B cell (primary cell): ENCODE measurements around the gene KIRREL1. TPM values are rescaled to one million over a fixed set of nuclear protein-coding genes. Genes with fewer than 3 reads are reported as not detected.

Experiments
- ATAC-seq: fragments of 200-7000 bp; cut with Tn5 transposase; one replicate; pipeline ENCODE4 v1.10.0; 2021; ENCODE audit warnings: low read depth, mild to moderate bottlenecking, moderate number of reproducible peaks, moderate library complexity
- CTCF ChIA-PET: fragments of 350-600 bp; sonication (Branson Sonifier 250); formaldehyde crosslinking; loops from one replicate; lab custom pipeline; 2021; ENCODE audit warnings: antibody characterized with exemption, inconsistent platforms; lab: Charles Lee
- POLR2A ChIA-PET: fragments of 350-600 bp; sonication (Branson Sonifier 250); formaldehyde crosslinking; loops from one replicate; lab custom pipeline; 2021; ENCODE audit warnings: antibody characterized with exemption; lab: Charles Lee
- DNase-seq: peaks from one replicate; pipeline ENCODE4 v3.0.0; 2013
- H2AFZ ChIP-seq: 2 replicates; pipeline ENCODE4 v1.6.1; 2012; ENCODE audit warnings: mild to moderate bottlenecking, low read depth, low read length; ENCODE audit not compliant: insufficient read depth, poor library complexity, severe bottlenecking
- H3K27ac ChIP-seq, 2 donors: 1 replicate in 1 of 2; 2 replicates in 1 of 2; pipeline ENCODE4 v1.5.1; 2012 to 2013; ENCODE audit warnings: low read length in 2 of 2, mild to moderate bottlenecking in 2 of 2, moderate library complexity in 1 of 2
- H3K27me3 ChIP-seq, 4 experiments: fragments of 200-600 bp in 1 of 4; sonication (generic) in 1 of 4; replicated peaks in 1 of 4; 1 replicate in 2 of 4; 2 replicates in 2 of 4; pipeline versions ENCODE4 v1.6.1 to v1.7.0; 2013 to 2016; ENCODE audit warnings: low read length in 3 of 4, mild to moderate bottlenecking in 2 of 4, mixed read lengths in 1 of 4, moderate library complexity in 1 of 4; ENCODE audit not compliant: insufficient read depth in 4 of 4, control insufficient read depth in 3 of 4; ENCODE audit errors: control extremely low read depth in 1 of 4
- H3K36me3 ChIP-seq, 2 experiments: replicated peaks in 1 of 2; 1 replicate in 1 of 2; 2 replicates in 1 of 2; pipeline versions ENCODE4 v1.6.1 to v1.7.1; 2013; ENCODE audit warnings: low read length in 1 of 2; ENCODE audit not compliant: insufficient read depth in 2 of 2, control insufficient read depth in 1 of 2; ENCODE audit errors: control extremely low read depth in 1 of 2, extremely low read depth in 1 of 2
- H3K4me1 ChIP-seq, 2 donors: fragments of 200-600 bp in 1 of 2; sonication (generic) in 1 of 2; 1 replicate in 1 of 2; 2 replicates in 1 of 2; pipeline versions ENCODE4 v1.5.1 to v1.6.1; 2013 to 2017; ENCODE audit warnings: low read length in 2 of 2; ENCODE audit not compliant: control insufficient read depth in 2 of 2, insufficient read depth in 2 of 2
- H3K4me2 ChIP-seq: replicated peaks from 2 replicates; pipeline ENCODE3; 2012; ENCODE audit warnings: mild to moderate bottlenecking, low read depth, low read length; ENCODE audit not compliant: poor library complexity, severe bottlenecking
- H3K4me3 ChIP-seq, 5 experiments: fragments of 200-600 bp in 1 of 5; sonication (generic) in 1 of 5; 1 replicate in 3 of 5; 2 replicates in 2 of 5; pipeline versions ENCODE4 v1.5.1 to v1.7.0; 2011 to 2016; ENCODE audit warnings: low read length in 4 of 5, mild to moderate bottlenecking in 4 of 5, low read depth in 2 of 5, control low read depth in 1 of 5, moderate library complexity in 1 of 5; ENCODE audit not compliant: insufficient read depth in 1 of 5; ENCODE audit errors: control extremely low read depth in 1 of 5, extremely low read depth in 1 of 5
- H3K79me2 ChIP-seq: fragments of 200-600 bp; sonication (generic); one replicate; pipeline ENCODE4 v1.6.0; 2016; ENCODE audit warnings: low read length; ENCODE audit not compliant: control insufficient read depth, insufficient read depth
- H3K9ac ChIP-seq: fragments of 200-600 bp; sonication (generic); 2 replicates; pipeline ENCODE4 v1.6.1; 2017; ENCODE audit warnings: mild to moderate bottlenecking, low read length, moderate library complexity
- H3K9me3 ChIP-seq, 3 donors: one replicate each; pipeline versions ENCODE4 v1.6.1 to v1.7.1; 2013; ENCODE audit warnings: low read length in 2 of 3; ENCODE audit not compliant: control insufficient read depth in 2 of 3, insufficient read depth in 1 of 3; ENCODE audit errors: control extremely low read depth in 1 of 3
- H4K20me1 ChIP-seq: 2 replicates; pipeline ENCODE4 v1.6.0; 2012; ENCODE audit warnings: mild to moderate bottlenecking, low read length; ENCODE audit not compliant: insufficient read depth, control insufficient read depth, poor library complexity, severe bottlenecking
- H3K27ac Mint-ChIP-seq: one replicate; pipeline ENCODE4 v1.8.0; 2021; ENCODE audit warnings: mixed read lengths
- H3K27me3 Mint-ChIP-seq: one replicate; pipeline ENCODE4 v1.8.0; 2021; ENCODE audit warnings: mixed read lengths
- H3K4me1 Mint-ChIP-seq: one replicate; pipeline ENCODE4 v1.8.0; 2021; ENCODE audit warnings: mixed read lengths
- H3K4me3 Mint-ChIP-seq: one replicate; pipeline ENCODE4 v1.8.0; 2021; ENCODE audit warnings: mixed read lengths
- H3K9me3 Mint-ChIP-seq: one replicate; pipeline ENCODE4 v1.8.0; 2022; ENCODE audit warnings: mixed read lengths; ENCODE audit not compliant: insufficient read depth
- CTCF ChIP-seq: fragments of 200-600 bp; IDR thresholded peaks from one replicate; pipeline ENCODE4 v1.8.0; 2022; ENCODE audit warnings: antibody characterized with exemption, mild to moderate bottlenecking
- EZH2 ChIP-seq: IDR thresholded peaks from 2 replicates; pipeline ENCODE4 v1.6.1; 2012; ENCODE audit warnings: borderline replicate concordance, low read depth, mild to moderate bottlenecking, moderate library complexity, low read length; ENCODE audit not compliant: insufficient read depth, poor library complexity, severe bottlenecking
- WGBS: methylation state at CpG from one replicate; pipeline ENCODE4 v1.1.5; 2013; ENCODE audit warnings: missing lambda C conversion rate; ENCODE audit not compliant: insufficient coverage; 5-methylcytosine and 5-hydroxymethylcytosine counted together
- intact Hi-C: fragments of 100-400 bp; cut with micrococcal nuclease; formaldehyde crosslinking; loops from one replicate; pipeline ENCODE4 v1.10.0; 2022
- polyA plus RNA-seq: library from polyadenylated mRNA; depleted of rRNA; stranded (reverse); fragments of >200 nt; gene quantifications from 2 replicates; pipeline ENCODE4 v1.2.3, GENCODE V29; 2012
- total RNA-seq, 2 donors: library from RNA; stranded (reverse); fragments of 120-200 nt in 1 of 2; gene quantifications; 1 replicate in 1 of 2; 2 replicates in 1 of 2; pipeline versions ENCODE4 v1.2.3 to v1.2.4, GENCODE V29; 2013 to 2022

KIRREL1 gene
- total and polyA plus RNA-seq, 2 donors (not counting 1 experiment from before 2014, with no cell fraction given), result not detected

GRCh38 chr1:158107916-158108315, 114.5 kb downstream of the KIRREL1 start:
- Histone ChIP-seq H3K4me3 (no peak overlapping the region), H3K36me3 (no peaks in the 10 kb centered on the region), H3K9me3 (peaks cover 0 to 10% (median 8%) of the 10 kb centered on the region in 3 donors), H3K4me2 (no peak overlapping the region), H2AFZ (no peak overlapping the region), H3K27me3 (peaks cover 0 to 8% (median 2%) of the 10 kb centered on the region in 4 experiments), H3K9ac (no peak overlapping the region), H4K20me1 (no peaks in the 10 kb centered on the region), H3K4me1 (no peaks in the 10 kb centered on the region), H3K27ac (no peak overlapping the region), H3K79me2 (no peaks in the 10 kb centered on the region)
- 100% methylated on average over 1 of the region's 2 CpGs for WGBS
- intact Hi-C loops, result no loop called here
- Mint-ChIP-seq H3K4me3 (no peak overlapping the region), H3K27ac (no peak overlapping the region), H3K27me3 (peaks cover 19% of the 10 kb centered on the region), H3K4me1 (peaks cover 2% of the 10 kb centered on the region), H3K9me3 (peaks cover 6% of the 10 kb centered on the region)
- no peak for TF ChIP-seq EZH2
- no peak for TF ChIP-seq CTCF
- DNase-seq (no peak), ATAC-seq (no peak)
- POLR2A ChIA-PET, result interaction anchor here (0.6 kb wide), 1 partner anchor 1081 kb away, joined by 12 read pairs; no protein-coding TSS in a partner anchor
- CTCF ChIA-PET, result interaction anchor here (1.1 to 1.9 kb wide), 3 partner anchors 9 to 116 kb away, joined by 3 to 14 read pairs (median 5); no protein-coding TSS in a partner anchor

GRCh38 chr1:158112994-158113758, 119.7 kb downstream of the KIRREL1 start:
- H3K27ac Mint-ChIP-seq, result peak overlapping the region; percentile 64
- H3K27me3 ChIP-seq, result peaks cover 0 to 20% (median 8%) of the 10 kb centered on the region in 4 experiments
- ChIA-PET CTCF (interaction anchor here (0.7 to 16.2 kb wide), 11 partner anchors 8 to 742 kb away, joined by 3 to 534 read pairs (median 5); partner anchors contain the start of gene KIRREL1), POLR2A (no interaction called here)
- H3K9ac ChIP-seq, result peak overlapping the region; percentile 79
- no peaks in the 10 kb centered on the region for H3K36me3 ChIP-seq
- intact Hi-C loops, result loop anchor here (10.0 kb wide), 1 partner anchor 962 kb away; the partner anchor contains the start of gene AIM2
- H3K79me2 ChIP-seq, result no peaks in the 10 kb centered on the region
- peak overlapping the region; percentile 94 for H3K4me3 Mint-ChIP-seq
- H2AFZ ChIP-seq, result peak overlapping the region; percentile 92
- H3K4me2 ChIP-seq, result peak overlapping the region; percentile 93
- no peaks in the 10 kb centered on the region for H4K20me1 ChIP-seq
- peaks cover 28% of the 10 kb centered on the region for H3K4me1 Mint-ChIP-seq
- DNase-seq (peak; percentile 82), ATAC-seq (peak; percentile 63)
- peak overlapping the region in 4 of 5 experiments; percentile 32 to 79 (median 56) for H3K4me3 ChIP-seq
- WGBS, result 6% methylated on average over 58 of the region's 58 CpGs
- peaks cover 6% of the 10 kb centered on the region for H3K9me3 Mint-ChIP-seq
- TF ChIP-seq CTCF (peak; percentile 73), EZH2 (no peak)
- H3K9me3 ChIP-seq, result peaks cover 0 to 10% (median 8%) of the 10 kb centered on the region in 3 donors
- peaks cover 20 to 29% of the 10 kb centered on the region in 2 donors for H3K4me1 ChIP-seq
- H3K27ac ChIP-seq, result peak overlapping the region in 1 of 2 donors; percentile 46
- H3K27me3 Mint-ChIP-seq, result peaks cover 13% of the 10 kb centered on the region
